Gastrocnemius medialis (tissue), 4 donors: ENCODE data around the gene SORBS1. TPM values are rescaled to one million over a fixed set of nuclear protein-coding genes. Genes with fewer than 3 reads are reported as not detected.

Experiments
- ATAC-seq, 2 donors: fragments of 150-250 bp; one replicate each; pipeline ENCODE4 v1.9.1; 2016
- DNase-seq, 2 donors: peaks; one replicate each; pipeline ENCODE4 v3.0.0-alpha.2; 2019
- H3K27ac ChIP-seq, 4 donors: fragments of 200-600 bp; sonication (generic); 1 replicate in 1 of 4; 2 replicates in 3 of 4; pipeline ENCODE4 v1.5.1; 2016 to 2018; ENCODE audit warnings: mild to moderate bottlenecking in 2 of 4, moderate library complexity in 1 of 4
- H3K27me3 ChIP-seq, 3 donors: fragments of 200-600 bp; sonication (generic) in 2 of 3; 1 replicate in 1 of 3; 2 replicates in 2 of 3; pipeline versions ENCODE4 v1.5.1 to v1.6.0; 2016 to 2019; ENCODE audit warnings: mild to moderate bottlenecking in 1 of 3, moderate library complexity in 1 of 3
- H3K36me3 ChIP-seq, 2 donors: fragments of 200-600 bp; sonication (generic) in 1 of 2; one replicate each; pipeline ENCODE4 v1.5.1; 2017 to 2018
- H3K4me1 ChIP-seq, 2 donors: fragments of 200-600 bp; sonication (generic) in 1 of 2; one replicate each; pipeline ENCODE4 v1.5.1; 2016 to 2017; ENCODE audit warnings: mild to moderate bottlenecking in 2 of 2
- H3K4me3 ChIP-seq, 4 donors: fragments of 200-600 bp; sonication (generic) in 3 of 4; 1 replicate in 1 of 4; 2 replicates in 3 of 4; pipeline ENCODE4 v1.5.1; 2016 to 2019; ENCODE audit warnings: mild to moderate bottlenecking in 2 of 4
- H3K9me3 ChIP-seq, 3 donors: fragments of 200-600 bp; sonication (generic) in 2 of 3; 1 replicate in 1 of 3; 2 replicates in 2 of 3; pipeline ENCODE4 v1.5.1; 2016 to 2019
- POLR2A ChIP-seq, 2 donors: fragments of 450-650 bp; IDR thresholded peaks; one replicate each; pipeline ENCODE4 v1.6.1; 2017; ENCODE audit warnings: antibody characterized with exemption in 2 of 2, mild to moderate bottlenecking in 2 of 2, moderate library complexity in 2 of 2
- in situ Hi-C, 4 donors: fragments of 200-750 bp; cut with MboI; loops; one replicate each; pipeline versions ENCODE4 v1.15.0 to v1.8.0; 2017; ENCODE audit warnings: low sequenced_read_pairs in 4 of 4
- intact Hi-C: fragments of 100-400 bp; cut with DNase I; formaldehyde crosslinking; loops from one replicate; pipeline ENCODE4 v1.15.1; 2023; ENCODE audit warnings: low total_unique reads
- total RNA-seq, 4 donors: library from RNA; depleted of rRNA; stranded (reverse); fragments of >200 nt; gene quantifications; one replicate each; pipeline versions ENCODE4 v1.1.0 to v1.2.3, GENCODE V29; 2016
- TF ChIP-seq, protein P1 (sequence below), 5 experiments: fragments of 450-650 bp in 3 of 5; fragments of 200-600 bp in 2 of 5; sonication (generic) in 2 of 5; IDR thresholded peaks in 4 of 5; conservative IDR thresholded peaks in 1 of 5; 1 replicate in 4 of 5; 2 replicates in 1 of 5; pipeline ENCODE4 v1.5.1; 2016 to 2019; ENCODE audit warnings: antibody characterized with exemption in 5 of 5, mild to moderate bottlenecking in 3 of 5, moderate library complexity in 3 of 5

Gene SORBS1
- total RNA-seq, 4 donors from 2014 or later, result 146 to 331 (median 186) TPM

DNA sequence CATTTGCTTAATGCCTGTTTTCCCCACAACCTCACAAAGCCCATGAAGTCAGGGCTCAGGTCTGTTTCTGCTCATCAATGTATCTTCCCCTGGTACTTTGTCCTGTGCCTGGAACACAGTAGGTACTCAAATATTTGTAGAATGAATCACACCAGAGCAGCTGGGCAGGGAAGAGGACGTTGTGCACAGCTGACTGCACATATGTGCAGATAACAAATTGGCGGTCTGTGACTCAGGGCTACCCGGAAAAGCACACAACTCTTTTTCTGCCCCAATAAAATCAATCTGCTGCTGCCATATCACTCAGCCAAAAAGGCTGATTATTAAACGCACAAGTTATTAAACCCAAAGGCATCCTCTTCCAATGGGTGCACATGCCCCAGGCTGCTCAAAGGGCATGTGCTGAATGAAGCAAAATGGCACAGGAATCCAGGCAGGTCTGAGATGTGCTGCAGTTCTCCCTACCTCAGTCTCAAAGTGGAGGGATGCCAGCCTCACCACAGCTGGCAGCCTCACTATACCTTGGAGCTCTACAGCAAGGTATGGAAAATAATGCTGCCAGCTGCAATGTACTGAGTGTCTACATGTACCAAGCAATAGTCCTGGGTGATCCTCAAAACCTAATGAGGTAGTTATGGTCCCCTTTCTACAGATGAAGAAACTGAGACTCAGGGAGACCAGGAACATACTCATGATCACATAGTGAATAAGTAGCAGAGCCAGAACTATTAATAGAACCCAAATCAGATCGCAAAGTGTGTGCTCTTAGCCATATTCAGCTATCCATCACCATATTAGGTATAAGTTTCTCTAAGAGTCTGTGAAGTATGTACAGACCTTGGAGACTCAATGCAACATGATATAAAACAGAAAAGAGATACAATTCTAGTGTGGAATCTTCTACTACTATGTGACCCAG lies 43.4 kb downstream of the SORBS1 start:
- in situ Hi-C loops, result no loop called here
- intact Hi-C loops, result loop anchor here (2.0 to 5.0 kb wide), 2 partner anchors 49 to 100 kb away; no protein-coding TSS in a partner anchor
- no peak for DNase-seq
- Histone ChIP-seq H3K36me3 (no peaks in the 10 kb centered on the region), H3K4me1 (peaks cover 69 to 83% of the 10 kb centered on the region in 2 donors), H3K9me3 (no peaks in the 10 kb centered on the region), H3K27ac (peak overlapping the region; percentile 72 to 92 (median 80)), H3K27me3 (no peaks in the 10 kb centered on the region), H3K4me3 (no peak overlapping the region)
- TF ChIP-seq, protein P1, sequence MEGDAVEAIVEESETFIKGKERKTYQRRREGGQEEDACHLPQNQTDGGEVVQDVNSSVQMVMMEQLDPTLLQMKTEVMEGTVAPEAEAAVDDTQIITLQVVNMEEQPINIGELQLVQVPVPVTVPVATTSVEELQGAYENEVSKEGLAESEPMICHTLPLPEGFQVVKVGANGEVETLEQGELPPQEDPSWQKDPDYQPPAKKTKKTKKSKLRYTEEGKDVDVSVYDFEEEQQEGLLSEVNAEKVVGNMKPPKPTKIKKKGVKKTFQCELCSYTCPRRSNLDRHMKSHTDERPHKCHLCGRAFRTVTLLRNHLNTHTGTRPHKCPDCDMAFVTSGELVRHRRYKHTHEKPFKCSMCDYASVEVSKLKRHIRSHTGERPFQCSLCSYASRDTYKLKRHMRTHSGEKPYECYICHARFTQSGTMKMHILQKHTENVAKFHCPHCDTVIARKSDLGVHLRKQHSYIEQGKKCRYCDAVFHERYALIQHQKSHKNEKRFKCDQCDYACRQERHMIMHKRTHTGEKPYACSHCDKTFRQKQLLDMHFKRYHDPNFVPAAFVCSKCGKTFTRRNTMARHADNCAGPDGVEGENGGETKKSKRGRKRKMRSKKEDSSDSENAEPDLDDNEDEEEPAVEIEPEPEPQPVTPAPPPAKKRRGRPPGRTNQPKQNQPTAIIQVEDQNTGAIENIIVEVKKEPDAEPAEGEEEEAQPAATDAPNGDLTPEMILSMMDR (IDR thresholded peaks at IDR 0.05 in 4 of 5, conservative IDR thresholded peaks at IDR 0.05 in 1 of 5), result no peak
- no peak for TF ChIP-seq POLR2A (IDR thresholded peaks at IDR 0.05)
- no peak for ATAC-seq

DNA sequence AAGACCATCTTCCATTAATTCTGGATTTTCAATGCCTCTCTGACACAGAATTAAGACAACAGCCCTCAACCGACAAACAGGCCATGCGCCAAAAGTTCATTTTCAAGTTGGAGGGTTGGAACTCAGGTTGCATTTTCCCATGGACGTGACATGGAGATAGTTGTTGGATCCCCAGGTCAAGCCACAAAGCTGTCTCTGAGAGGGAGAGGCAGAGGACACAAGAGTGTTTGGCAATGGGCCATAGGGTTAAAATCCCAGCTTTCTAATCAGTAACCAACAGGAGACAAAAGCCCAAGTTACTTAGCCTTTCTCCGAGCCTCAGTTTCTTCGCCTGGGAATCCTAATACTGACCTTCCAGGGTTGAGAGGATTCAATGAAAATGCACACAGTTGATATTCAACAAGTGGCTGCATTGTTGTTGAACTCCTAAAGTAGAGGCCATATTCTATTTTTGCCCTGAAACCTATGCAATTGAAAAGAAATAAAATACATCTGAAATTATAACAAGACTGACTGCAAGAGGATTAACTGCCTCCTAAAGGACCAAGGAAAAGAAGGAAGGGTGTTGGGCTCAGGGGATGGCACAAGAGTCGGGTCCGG lies 44.3 kb downstream of the SORBS1 start:
- peaks cover 77 to 83% of the 10 kb centered on the region in 2 donors for H3K4me1 ChIP-seq

DNA sequence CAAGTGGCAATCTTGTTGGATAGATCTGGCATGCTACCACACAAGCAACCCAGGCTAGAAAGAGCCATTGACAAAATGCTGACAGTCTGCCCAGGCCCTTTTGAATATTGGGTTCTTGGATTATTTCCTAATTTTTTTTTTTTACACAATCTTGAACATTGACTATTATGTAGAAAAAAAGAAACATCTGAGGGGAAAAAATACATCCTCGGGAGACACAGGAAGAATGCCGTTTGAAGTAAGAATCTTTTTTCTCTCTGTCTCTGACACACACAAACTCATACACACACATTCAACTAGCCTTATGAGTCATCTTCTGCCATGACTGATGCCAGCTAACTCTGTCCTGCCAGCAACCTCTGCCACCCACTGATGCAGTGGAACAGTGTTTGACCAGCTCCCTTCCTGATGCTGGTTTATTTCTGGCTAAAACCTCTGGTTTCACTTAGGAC lies 47.2 kb downstream of the SORBS1 start:
- H3K9me3 ChIP-seq, result no peaks in the 10 kb centered on the region
- no peaks in the 10 kb centered on the region for H3K36me3 ChIP-seq
- H3K27ac ChIP-seq, result peak overlapping the region; percentile 72 to 92 (median 80)
- intact Hi-C loops (no loop called here), in situ Hi-C loops (no loop called here)
- TF ChIP-seq POLR2A (IDR thresholded peaks at IDR 0.05), result no peak
- TF ChIP-seq, protein P1 (IDR thresholded peaks at IDR 0.05 in 4 of 5, conservative IDR thresholded peaks at IDR 0.05 in 1 of 5), result no peak
- DNase-seq, result peak; percentile 67 to 81
- peaks cover 78 to 83% of the 10 kb centered on the region in 2 donors for H3K4me1 ChIP-seq
- H3K27me3 ChIP-seq, result no peaks in the 10 kb centered on the region
- peak; percentile 85 to 93 for ATAC-seq
- H3K4me3 ChIP-seq, result peak overlapping the region in 1 of 4 donors; percentile 2

More for the DNA sequence above, 44.3 kb downstream of the SORBS1 start:
- in situ Hi-C loops, result no loop called here
- intact Hi-C loops, result loop anchor here (5.0 kb wide), 1 partner anchor 100 kb away; no protein-coding TSS in a partner anchor
- TF ChIP-seq, protein P1 (IDR thresholded peaks at IDR 0.05 in 4 of 5, conservative IDR thresholded peaks at IDR 0.05 in 1 of 5), result no peak
- no peak for TF ChIP-seq POLR2A (IDR thresholded peaks at IDR 0.05)
- H3K27me3 ChIP-seq, result no peaks in the 10 kb centered on the region
- H3K9me3 ChIP-seq, result no peaks in the 10 kb centered on the region
- no peak for ATAC-seq
- no peaks in the 10 kb centered on the region for H3K36me3 ChIP-seq
- H3K27ac ChIP-seq, result peak overlapping the region; percentile 72 to 92 (median 80)
- no peak overlapping the region for H3K4me3 ChIP-seq
- DNase-seq, result no peak

DNA sequence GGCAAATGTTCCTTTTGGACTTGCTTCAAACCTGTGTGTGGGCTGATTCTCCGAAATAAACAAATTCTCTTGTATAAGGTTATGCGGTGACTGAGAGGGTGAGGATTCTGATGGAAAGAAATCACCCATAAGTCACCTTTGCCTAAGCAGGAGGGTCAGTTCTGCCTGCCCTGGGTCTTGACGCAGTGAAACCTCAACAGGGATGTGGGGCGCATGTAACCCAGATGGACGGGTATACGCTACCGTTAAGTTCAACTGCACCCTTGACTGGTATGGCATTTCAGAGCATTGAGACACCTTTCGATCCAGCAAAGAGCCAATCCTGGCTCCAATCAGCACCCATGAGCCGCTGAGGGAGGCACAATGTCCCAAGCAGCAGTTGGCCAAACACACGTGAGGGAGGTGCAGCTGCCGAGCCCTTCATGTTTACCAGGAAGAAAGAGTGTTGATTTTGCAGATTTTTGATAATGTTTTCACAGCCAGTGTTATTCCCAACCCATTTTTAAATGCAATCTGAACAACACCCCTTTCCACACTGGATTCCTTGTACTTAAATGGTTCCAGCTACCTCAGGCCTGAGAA lies 48.1 kb downstream of the SORBS1 start:
- Histone ChIP-seq H3K9me3 (no peaks in the 10 kb centered on the region), H3K27ac (peak overlapping the region; percentile 72 to 92 (median 80)), H3K4me1 (peaks cover 73 to 83% of the 10 kb centered on the region in 2 donors), H3K27me3 (no peaks in the 10 kb centered on the region), H3K4me3 (no peak overlapping the region), H3K36me3 (no peaks in the 10 kb centered on the region)
- intact Hi-C loops, result no loop called here
- TF ChIP-seq, protein P1 (IDR thresholded peaks at IDR 0.05 in 4 of 5, conservative IDR thresholded peaks at IDR 0.05 in 1 of 5), result no peak
- TF ChIP-seq POLR2A (IDR thresholded peaks at IDR 0.05), result no peak
- peak; percentile 58 to 66 for ATAC-seq
- in situ Hi-C loops, result no loop called here
- peak; percentile 61 to 69 for DNase-seq
